NCI-H345 treated with DMSO at 0.1 percent for 48 hours (cell line): ENCODE measurements around the gene ADAMTS2.

Experiments
- DNase-seq: peaks from one replicate; lab custom pipeline; 2025; ENCODE audit not compliant: unreplicated experiment; lab: John Stamatoyannopoulos, UW

The ADAMTS2 gene

GRCh38 chr5:179345433-179346321, at the start of gene ADAMTS2:
Gene ADAMTS2, minus strand, starts transcription at chr5:179345461. Its CDS starts 133 bp downstream, at chr5:179345328.
- no peak for DNase-seq

GRCh38 chr5:179393078-179393477, 47.8 kb upstream of the ADAMTS2 start:
- no peak for DNase-seq

- no peak for DNase-seq
These were observed 42.2 kb upstream of the ADAMTS2 start for GRCh38 chr5:179387151-179388110.

GRCh38 chr5:179385914-179386313, 40.7 kb upstream of the ADAMTS2 start:
- DNase-seq: no peak

GRCh38 chr5:179382486-179382885, 37.2 kb upstream of the ADAMTS2 start:
- no peak for DNase-seq

- no peak for DNase-seq
These were observed 36.4 kb upstream of the ADAMTS2 start for GRCh38 chr5:179381691-179382090.

- DNase-seq: no peak
These were observed 35.2 kb upstream of the ADAMTS2 start for GRCh38 chr5:179380211-179381035.

GRCh38 chr5:179379321-179379890, 34.1 kb upstream of the ADAMTS2 start:
- no peak for DNase-seq

GRCh38 chr5:179378441-179379271, 33.4 kb upstream of the ADAMTS2 start:
- DNase-seq: no peak

GRCh38 chr5:179378116-179378440, 32.8 kb upstream of the ADAMTS2 start:
- DNase-seq: no peak

GRCh38 chr5:179377421-179378115, 32.3 kb upstream of the ADAMTS2 start:
- no peak for DNase-seq

- no peak for DNase-seq
These were observed 31.6 kb upstream of the ADAMTS2 start for GRCh38 chr5:179376701-179377420.

GRCh38 chr5:179375831-179376365, 30.6 kb upstream of the ADAMTS2 start:
- DNase-seq: no peak

- DNase-seq: no peak
These were observed 30.0 kb upstream of the ADAMTS2 start for GRCh38 chr5:179375236-179375685.

- no peak for DNase-seq
These were observed 29.4 kb upstream of the ADAMTS2 start for GRCh38 chr5:179374506-179375235.

GRCh38 chr5:179373961-179374505, 28.8 kb upstream of the ADAMTS2 start:
- DNase-seq: no peak
